ENCODE measurements around the gene TRIM46.

The TRIM46 gene

GRCh38 chr1:155131285-155131684 lies 42.4 kb upstream of the TRIM46 start:
- Histone ChIP-seq H3K79me2 (ENCODE audit: insufficient read depth, low read length) (no peaks in the 10 kb centered on the region), H3K36me3 (ENCODE audit: low read length) (no peaks in the 10 kb centered on the region), H3K9ac (ENCODE audit: low read length) (no peak overlapping the region), H2AFZ (ENCODE audit: low read depth, low read length, severe bottlenecking) (no peak overlapping the region), H3K27ac (ENCODE audit: low read depth, low read length) (no peak overlapping the region), H4K20me1 (ENCODE audit: low read depth, low read length) (no peaks in the 10 kb centered on the region), H3F3A (ENCODE audit: insufficient read depth) (peaks cover 8% of the 10 kb centered on the region; the same call in 1 of the 2 replicates), H3K27me3 (ENCODE audit: low read length) (no peaks in the 10 kb centered on the region), H3K9me2 (replicated peaks; ENCODE audit: insufficient read depth, low read length) (no peaks in the 10 kb centered on the region), H3K4me2 (ENCODE audit: low read depth, low read length, poor library complexity, severe bottlenecking) (no peak overlapping the region), H3K9me3 (ENCODE audit: insufficient read depth, low read length) (no peaks in the 10 kb centered on the region), H3K4me3 (ENCODE audit: insufficient read depth, low read length, poor library complexity, severe bottlenecking) (no peak overlapping the region)
- TF ChIP-seq EZH2phosphoT487 (conservative IDR thresholded peaks at IDR 0.05; ENCODE audit: low read length) (no peak), CTCF (IDR thresholded peaks at IDR 0.05; ENCODE audit: insufficient read depth, low read length, poor library complexity, severe bottlenecking) (no peak)

- H3K27ac ChIP-seq (ENCODE audit: low read depth, low read length), result no peak overlapping the region
- no peaks in the 10 kb centered on the region for H3K79me2 ChIP-seq (ENCODE audit: insufficient read depth, low read length)
- no peak overlapping the region for H3K9ac ChIP-seq (ENCODE audit: low read length)
- peaks cover 11% of the 10 kb centered on the region for H3F3A ChIP-seq (ENCODE audit: insufficient read depth)
- no peaks in the 10 kb centered on the region for H3K27me3 ChIP-seq (ENCODE audit: low read length)
- H3K9me3 ChIP-seq (ENCODE audit: insufficient read depth, low read length), result no peaks in the 10 kb centered on the region
- no peak overlapping the region for H3K4me2 ChIP-seq (ENCODE audit: low read depth, low read length, poor library complexity, severe bottlenecking)
- no peak overlapping the region for H3K4me3 ChIP-seq (ENCODE audit: insufficient read depth, low read length, poor library complexity, severe bottlenecking)
- H4K20me1 ChIP-seq (ENCODE audit: low read depth, low read length), result no peaks in the 10 kb centered on the region
- no peak overlapping the region for H2AFZ ChIP-seq (ENCODE audit: low read depth, low read length, severe bottlenecking)
- TF ChIP-seq EZH2phosphoT487 (conservative IDR thresholded peaks at IDR 0.05; ENCODE audit: low read length) (no peak), CTCF (IDR thresholded peaks at IDR 0.05; ENCODE audit: insufficient read depth, low read length, poor library complexity, severe bottlenecking) (no peak)
- H3K9me2 ChIP-seq (replicated peaks; ENCODE audit: insufficient read depth, low read length), result no peaks in the 10 kb centered on the region
- no peaks in the 10 kb centered on the region for H3K36me3 ChIP-seq (ENCODE audit: low read length)
Measured at GRCh38 chr1:155131856-155132255, 41.8 kb upstream of the TRIM46 start.

- Histone ChIP-seq H3K27me3 (ENCODE audit: low read length) (no peaks in the 10 kb centered on the region), H4K20me1 (ENCODE audit: low read depth, low read length) (no peaks in the 10 kb centered on the region), H3K4me2 (ENCODE audit: low read depth, low read length, poor library complexity, severe bottlenecking) (no peak overlapping the region), H3K36me3 (ENCODE audit: low read length) (no peaks in the 10 kb centered on the region), H3K4me3 (ENCODE audit: insufficient read depth, low read length, poor library complexity, severe bottlenecking) (no peak overlapping the region), H3K9me3 (ENCODE audit: insufficient read depth, low read length) (no peaks in the 10 kb centered on the region), H3K27ac (ENCODE audit: low read depth, low read length) (no peak overlapping the region), H2AFZ (ENCODE audit: low read depth, low read length, severe bottlenecking) (no peak overlapping the region), H3K9me2 (replicated peaks; ENCODE audit: insufficient read depth, low read length) (no peaks in the 10 kb centered on the region), H3F3A (ENCODE audit: insufficient read depth) (peaks cover 24% of the 10 kb centered on the region), H3K9ac (ENCODE audit: low read length) (no peak overlapping the region), H3K79me2 (ENCODE audit: insufficient read depth, low read length) (no peaks in the 10 kb centered on the region)
- no peak for TF ChIP-seq EZH2phosphoT487 (conservative IDR thresholded peaks at IDR 0.05; ENCODE audit: low read length)
- no peak for TF ChIP-seq CTCF (IDR thresholded peaks at IDR 0.05; ENCODE audit: insufficient read depth, low read length, poor library complexity, severe bottlenecking)
Measured at GRCh38 chr1:155133799-155134281, 39.8 kb upstream of the TRIM46 start.
